GM18868 (cell line): Measurements from ENCODE around the gene PSMB1.

Source experiments
- ATAC-seq: cut with Tn5 transposase; IDR thresholded peaks from one replicate; pipeline ENCODE4 v1.9.1; 2021; ENCODE audit warnings: mild to moderate bottlenecking, moderate library complexity; ENCODE audit not compliant: unreplicated experiment

Gene PSMB1

GRCh38 chr6:170552765-170553533 lies at the start of gene PSMB1:
Gene PSMB1, minus strand, starts transcription at chr6:170553307. Its CDS starts 65 bp downstream, at chr6:170553242.
- ATAC-seq = peak; percentile 59

GRCh38 chr6:170597278-170597677 lies 44.2 kb upstream of the PSMB1 start:
- no peak for ATAC-seq

DNA sequence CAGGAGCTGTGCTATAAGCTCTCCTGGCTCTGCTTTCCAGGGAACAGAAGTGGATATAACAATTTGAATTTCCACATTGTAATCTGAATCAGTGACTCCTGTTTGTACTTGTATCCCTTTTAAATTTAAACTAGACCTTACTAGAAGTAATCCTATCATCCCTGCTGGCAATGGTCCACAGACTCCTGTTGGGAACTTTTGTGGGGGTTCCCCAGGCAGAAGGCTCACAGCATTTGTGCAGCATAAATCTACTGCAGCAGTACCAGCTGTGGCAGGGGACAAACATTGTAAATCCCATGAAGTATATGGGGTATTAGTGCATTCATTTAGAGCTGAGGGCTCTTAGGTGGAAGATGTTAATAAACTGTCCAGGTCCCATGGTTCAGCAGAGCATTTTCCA lies 43.3 kb upstream of the PSMB1 start:
- ATAC-seq = no peak

- no peak for ATAC-seq
Measured at GRCh38 chr6:170590725-170591124, 37.6 kb upstream of the PSMB1 start.

DNA sequence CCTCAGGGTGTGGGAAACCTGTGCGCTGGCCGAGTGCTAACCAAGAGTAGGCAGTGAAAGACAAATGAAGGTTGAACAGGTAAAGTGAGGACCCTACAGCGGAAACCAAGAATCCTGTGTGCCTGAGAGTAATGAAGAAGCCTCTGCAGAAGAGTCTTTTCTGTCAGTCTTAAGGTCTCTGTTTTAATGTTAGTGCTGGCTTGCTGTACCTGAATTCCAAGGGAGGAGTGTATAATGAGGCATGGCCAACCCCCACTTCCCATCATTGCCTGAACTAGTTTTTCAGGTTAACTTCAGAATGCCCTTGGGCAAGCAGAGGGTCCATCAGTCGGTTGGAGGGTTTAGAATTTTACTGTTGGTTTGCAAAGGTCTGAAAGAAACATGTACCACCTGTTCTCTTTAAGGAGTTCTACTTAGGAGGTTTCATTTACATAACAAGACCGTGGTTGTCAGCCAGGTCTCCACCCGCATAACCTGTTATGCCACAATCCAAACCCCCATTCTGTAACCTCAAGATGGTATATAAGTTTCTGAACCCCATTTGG lies 31.9 kb upstream of the PSMB1 start:
- ATAC-seq = peak; percentile 30

GRCh38 chr6:170584181-170584953 lies 31.3 kb upstream of the PSMB1 start, which contains the start of gene PDCD2:
Gene PDCD2, minus strand, starts transcription at chr6:170584637. Its CDS starts 56 bp downstream, at chr6:170584581.
- ATAC-seq = peak; percentile 97

DNA sequence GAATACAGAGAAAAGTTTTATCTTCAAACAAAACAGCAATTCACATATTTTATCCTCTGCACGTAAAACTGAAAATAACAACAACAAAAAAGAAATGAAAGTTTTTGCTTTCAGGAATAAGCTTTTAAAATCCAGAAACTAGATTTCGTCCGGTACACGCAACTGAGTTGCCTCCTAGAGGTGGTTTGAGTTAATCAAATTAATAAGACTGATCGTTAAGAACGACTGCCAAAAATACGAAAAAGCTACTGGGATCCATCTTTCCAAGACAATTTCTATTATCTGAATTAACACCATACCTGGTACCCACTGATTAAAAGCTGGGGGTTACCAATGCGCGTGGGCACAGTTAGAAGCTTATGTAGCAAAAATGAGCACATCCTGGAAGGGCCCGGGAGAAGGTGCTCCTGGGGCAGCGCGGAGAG lies 30.7 kb upstream of the PSMB1 start:
- ATAC-seq = no peak

GRCh38 chr6:170578909-170579308 lies 25.8 kb upstream of the PSMB1 start:
- ATAC-seq = no peak

GRCh38 chr6:170575250-170575649 lies 22.1 kb upstream of the PSMB1 start:
- ATAC-seq = no peak

GRCh38 chr6:170572704-170573466 lies 19.8 kb upstream of the PSMB1 start:
- no peak for ATAC-seq

DNA sequence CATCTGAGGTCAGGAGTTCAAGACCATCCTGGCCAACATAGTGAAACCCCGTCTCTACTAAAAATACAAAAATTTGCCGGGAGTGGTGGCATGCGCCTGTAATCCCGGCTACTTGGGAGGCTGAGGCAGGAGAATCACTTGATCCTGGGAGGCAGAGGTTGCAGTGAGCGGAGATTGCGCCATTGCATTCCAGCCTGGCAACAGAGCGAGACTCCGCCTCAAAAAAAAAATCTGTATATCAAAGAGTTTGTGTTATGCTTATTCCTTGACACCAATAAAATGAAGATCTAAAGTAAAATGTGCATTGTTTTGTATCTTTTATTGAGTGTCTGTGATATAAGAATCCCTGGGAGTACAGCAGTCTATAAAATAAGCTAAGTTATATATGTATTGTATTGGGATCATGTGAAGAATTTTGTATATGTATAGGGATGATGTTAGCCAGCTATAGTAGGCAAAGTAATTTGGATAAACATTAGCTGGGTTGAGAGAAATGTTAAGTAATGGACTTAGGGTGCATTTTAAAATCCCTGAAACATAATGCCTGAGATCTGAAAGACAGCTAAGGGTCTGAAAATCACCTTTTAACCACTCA lies 11.9 kb upstream of the PSMB1 start:
- ATAC-seq = no peak

DNA sequence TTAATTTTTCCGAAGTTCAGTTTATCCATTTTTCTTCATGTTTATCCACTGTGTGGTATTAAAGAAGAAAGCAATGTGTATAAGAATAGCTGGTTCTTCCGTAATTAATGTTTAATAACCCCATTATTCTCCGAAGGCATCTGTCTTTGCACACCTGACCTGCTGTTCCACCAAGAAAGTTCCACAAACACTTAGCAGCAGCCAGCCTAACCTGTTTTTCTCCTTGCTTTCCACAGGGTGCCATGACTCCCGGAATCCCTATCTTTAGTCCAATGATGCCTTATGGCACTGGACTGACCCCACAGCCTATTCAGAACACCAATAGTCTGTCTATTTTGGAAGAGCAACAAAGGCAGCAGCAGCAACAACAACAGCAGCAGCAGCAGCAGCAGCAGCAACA lies 8.4 kb upstream of the PSMB1 start:
- no peak for ATAC-seq

GRCh38 chr6:170555305-170555704 lies 2.2 kb upstream of the PSMB1 start:
- ATAC-seq = no peak

DNA sequence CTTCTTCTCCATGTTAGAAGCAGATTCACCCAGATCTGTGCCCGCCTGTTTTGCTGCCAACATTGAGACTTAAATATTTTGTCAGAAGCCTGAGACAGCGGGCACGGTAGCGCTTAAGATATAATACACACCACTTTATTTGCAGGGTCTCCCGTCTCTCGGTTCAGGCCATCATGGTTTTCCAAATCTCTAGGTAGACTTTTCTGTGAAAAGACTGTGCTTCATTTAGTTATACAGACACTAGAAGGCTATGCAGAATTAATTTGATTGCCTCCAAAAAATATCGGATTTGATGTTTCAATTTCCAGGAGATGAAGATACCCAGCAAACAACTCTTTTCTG lies 1.7 kb upstream of the PSMB1 start:
- ATAC-seq = no peak

DNA sequence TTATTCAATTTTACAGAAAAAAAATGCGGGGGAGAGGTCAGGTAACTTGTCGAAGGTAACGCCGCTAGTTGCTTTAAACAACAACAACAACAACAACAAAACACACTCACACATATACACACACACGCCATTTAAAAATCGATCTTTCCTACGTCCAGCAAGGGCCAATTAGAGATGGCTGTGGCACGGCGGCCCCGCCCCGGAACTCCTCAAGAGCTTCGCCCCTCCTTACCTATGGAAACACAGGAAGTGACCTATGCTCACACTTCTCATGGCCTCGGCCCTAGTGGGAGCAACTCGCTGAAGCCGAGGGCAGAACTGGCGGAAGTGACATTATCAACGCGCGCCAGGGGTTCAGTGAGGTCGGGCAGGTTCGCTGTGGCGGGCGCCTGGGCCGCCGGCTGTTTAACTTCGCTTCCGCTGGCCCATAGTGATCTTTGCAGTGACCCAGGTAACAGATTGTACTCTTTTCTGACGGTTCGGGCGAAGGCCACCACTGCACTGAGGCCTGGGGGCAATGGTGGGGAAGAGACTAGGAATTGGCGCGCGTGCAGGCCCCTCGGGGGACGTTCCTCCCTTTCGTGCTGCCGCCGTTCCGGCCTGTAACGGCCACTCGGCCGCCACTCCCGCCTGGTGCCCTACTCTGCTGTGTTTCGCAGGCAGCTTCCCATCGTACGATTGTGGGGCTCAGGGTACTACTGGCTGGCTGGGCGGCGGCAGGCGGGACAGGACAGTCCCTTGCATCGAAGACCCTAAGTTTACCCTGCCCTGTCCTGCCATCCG lies 1.1 kb upstream of the PSMB1 start, which contains the start of gene TBP:
TBP (plus strand) TSS at position 357 of the 783 bp plus-strand sequence. CDS start 2,661 bp downstream, outside the sequence.
- ATAC-seq = peak; percentile 96

DNA sequence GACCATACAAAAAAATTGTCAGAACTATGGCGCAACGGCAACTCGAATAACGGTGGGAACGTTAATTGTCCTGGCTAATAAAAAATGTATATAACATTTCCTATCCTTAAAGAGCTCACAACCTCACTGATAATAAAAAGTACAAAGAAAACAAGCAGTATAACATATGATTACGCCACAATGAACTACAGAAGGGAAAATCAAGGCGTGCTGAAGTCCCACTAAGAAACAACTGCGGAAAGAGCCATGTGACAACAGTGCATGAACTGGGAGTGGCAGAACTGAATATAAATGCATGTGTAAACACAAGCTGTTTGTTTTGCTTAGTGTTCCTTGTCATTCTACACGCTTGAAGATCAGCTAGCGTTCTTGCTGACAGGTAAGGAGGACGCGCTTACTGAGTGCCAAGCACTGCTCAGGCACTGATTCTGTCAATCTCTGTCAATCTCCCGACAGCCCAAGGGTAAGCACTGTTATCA lies 466 bp upstream of the PSMB1 start:
- peak; percentile 38 for ATAC-seq

GRCh38 chr6:170545405-170545804 lies 7.7 kb downstream of the PSMB1 start:
- no peak for ATAC-seq

DNA sequence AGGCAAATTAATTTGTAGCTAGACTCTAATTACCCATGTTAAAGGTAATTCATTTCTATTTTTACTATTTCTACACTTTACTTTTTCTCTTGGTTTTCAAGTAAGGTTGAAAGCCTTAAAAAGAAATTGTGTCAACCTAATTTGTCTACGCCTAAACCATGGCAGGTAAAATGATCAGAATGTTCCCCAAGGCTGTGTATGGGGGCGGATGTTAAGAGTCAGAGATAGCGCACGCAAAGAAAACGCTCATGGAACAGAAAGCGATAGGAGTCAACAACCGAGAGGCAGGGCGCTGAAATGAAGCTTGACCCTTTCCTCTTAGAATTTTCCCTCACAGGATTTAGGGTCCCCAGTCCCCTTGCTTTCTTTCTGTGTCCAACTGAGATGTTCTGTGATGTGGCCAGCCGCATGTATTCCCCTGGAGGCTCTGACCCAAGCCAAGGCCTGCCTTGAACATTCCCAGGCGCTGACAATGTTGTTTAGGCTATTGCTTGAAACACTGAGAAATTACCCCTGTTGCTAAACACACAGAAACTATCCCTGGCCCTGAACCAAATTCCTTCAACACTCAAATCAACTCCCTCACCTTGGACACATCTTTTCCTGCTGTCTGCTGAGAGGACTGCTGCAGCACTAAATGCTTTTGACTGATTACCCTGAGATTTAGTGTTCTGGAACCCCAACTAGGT lies 10.9 kb downstream of the PSMB1 start:
- no peak for ATAC-seq

DNA sequence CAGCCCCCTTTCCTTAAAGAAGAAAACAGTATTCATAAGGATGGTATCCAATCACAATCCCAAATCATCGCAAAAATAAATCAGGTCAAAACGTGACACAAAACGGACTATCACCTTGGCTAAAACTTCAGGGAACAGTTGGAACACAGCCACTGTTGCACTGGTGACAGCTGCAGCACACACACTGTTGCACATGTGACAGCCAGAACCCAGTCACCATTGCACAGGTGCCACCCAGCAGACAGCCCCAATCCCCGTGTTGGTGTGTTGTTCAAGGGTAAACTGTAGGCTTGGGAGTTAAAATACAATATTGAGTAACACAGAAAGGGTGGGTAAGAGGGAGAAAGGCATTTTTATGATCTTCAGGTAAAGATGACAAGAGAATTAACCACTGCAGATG lies 15.8 kb downstream of the PSMB1 start:
- ATAC-seq = no peak
